HG02943 (cell line): ENCODE measurements around the gene NSUN2.

Source experiments
- ATAC-seq: cut with Tn5 transposase; IDR thresholded peaks from one replicate; pipeline ENCODE4 v1.9.1; 2021; ENCODE audit warnings: mild to moderate bottlenecking, low read depth, moderate library complexity; ENCODE audit not compliant: unreplicated experiment

Gene NSUN2

DNA sequence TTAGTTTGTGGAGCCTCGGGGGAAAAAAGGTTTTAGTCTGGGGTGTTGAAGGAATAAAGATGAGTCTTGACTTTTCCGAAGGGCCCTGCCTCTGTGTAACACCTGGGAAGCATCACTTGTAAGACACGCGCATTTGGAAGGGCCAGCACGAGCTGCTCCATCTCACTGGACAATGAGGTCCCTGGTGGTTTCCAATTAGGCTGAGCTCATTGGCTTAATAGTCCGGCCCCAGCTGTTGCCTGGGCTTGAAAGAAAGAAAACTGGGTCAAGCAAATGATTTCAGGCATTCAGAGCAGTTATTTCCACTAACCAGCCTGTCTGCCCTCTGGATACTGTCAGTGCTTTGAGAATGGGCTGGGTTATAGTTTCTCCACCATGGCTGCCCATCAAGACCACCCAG, 64.5 kb downstream of the NSUN2 start:
- no peak for ATAC-seq

GRCh38 chr5:6567835-6568234, 65.0 kb downstream of the NSUN2 start:
- ATAC-seq, result no peak

DNA sequence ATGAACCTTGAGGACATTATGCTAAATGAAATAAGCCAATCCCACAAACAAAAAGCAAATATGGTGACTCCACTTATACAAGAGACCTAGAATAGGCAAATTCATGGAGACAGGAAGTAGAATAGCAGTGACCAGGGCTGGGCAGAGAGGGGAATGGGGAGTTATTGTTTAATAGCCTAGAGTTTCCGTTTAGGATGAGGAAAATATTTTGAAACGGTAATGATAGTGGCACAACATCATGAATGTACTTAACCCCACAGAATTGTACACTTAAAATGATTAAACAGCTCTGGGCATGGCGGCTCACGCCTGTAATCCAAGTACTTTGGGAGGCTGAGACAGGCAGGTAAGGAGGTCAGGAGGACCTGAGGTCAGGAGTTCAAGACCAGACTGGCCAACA, 65.8 kb downstream of the NSUN2 start:
- no peak for ATAC-seq

GRCh38 chr5:6565492-6565891, 67.4 kb downstream of the NSUN2 start:
- no peak for ATAC-seq

DNA sequence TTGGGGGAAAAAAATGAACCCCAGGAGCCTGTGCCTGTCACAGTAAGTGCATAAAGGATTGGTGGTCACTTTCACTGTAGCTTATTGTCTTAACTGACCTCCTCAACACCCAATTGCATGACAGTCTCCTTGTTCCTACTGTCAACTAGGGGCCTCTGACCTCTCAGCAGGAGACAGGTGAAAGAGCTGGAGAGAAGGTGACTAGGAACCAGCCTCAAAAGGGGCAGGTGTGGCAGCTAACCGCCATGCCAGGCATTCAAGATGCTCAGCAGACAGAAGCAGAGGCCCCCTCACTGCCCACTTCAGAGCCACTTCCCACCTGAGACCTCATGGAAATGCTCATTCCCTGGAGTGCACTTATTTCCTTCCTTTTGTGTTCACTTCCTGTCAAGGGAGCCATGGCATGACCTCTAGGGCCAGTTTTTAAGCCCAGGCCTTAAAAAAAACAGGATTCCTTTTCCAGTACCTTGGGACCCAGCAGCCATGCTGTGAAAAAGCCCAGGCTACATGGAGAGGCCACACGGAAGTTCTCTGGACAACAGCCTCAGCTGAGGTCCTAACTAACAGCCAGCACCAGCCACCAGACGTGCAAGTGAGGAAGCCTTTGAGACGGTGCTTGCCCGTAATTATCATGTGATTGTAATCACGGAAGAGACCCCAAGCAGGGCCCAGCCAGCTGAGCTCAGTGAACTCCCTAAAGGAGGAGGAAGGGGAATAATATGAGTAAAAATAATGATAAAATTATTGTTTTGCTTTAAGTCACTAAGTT, 74.9 kb downstream of the NSUN2 start:
- no peak for ATAC-seq

DNA sequence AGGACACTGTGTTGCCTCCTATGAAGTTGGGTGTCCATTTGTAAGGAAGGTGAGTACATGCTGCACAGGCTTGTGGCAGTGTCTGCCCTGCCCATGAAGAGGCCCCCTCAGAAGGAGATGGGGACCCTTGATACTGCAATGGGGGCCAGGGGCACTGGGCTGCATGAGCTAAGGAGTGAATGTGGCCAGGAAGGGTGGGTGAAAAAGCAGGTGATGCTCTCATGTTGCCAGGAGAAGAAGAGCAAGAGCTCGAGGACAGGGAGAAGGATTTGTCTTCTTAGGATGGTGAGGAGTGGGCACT, 76.1 kb downstream of the NSUN2 start:
- ATAC-seq, result no peak

GRCh38 chr5:6556089-6556801, 76.6 kb downstream of the NSUN2 start:
- no peak for ATAC-seq

DNA sequence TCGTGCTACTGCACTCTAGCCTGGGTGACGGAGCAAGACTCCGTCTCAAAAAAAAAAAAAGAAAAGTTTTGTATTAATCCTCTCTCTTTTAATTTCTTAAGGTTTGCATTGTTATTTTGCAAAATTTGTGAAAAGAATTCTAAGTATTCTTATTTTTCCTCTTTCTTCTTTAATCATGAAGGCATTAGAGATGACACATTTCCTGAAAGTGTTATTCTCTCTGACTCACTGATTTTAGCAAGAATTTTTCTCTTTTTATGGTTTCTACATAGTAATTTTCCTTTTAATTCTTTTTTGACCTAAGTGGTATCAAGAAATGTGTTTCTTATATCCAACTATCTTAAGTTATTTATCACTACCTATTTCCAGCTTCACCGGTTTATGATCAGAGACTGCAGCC, 78.0 kb downstream of the NSUN2 start:
- no peak for ATAC-seq

DNA sequence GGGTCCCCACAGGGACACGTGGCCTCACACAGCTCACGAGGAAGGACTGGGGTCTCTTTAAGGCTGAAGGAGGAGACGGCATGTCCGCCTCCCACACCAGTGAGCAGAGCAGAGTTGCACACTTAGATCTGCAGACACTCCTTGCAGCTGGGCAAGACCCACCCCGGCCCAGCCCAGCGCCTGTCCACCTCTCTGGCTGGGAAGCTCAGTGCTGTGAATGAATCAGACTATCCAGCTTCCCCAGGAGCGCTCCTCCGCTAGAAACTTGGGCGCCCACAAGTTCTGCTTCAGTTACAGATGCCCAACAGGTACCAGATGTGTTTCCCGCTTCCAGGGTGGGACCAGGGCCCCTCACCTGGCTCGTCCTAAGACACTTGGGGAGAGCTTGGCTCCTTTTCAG, 78.9 kb downstream of the NSUN2 start:
- ATAC-seq, result no peak

DNA sequence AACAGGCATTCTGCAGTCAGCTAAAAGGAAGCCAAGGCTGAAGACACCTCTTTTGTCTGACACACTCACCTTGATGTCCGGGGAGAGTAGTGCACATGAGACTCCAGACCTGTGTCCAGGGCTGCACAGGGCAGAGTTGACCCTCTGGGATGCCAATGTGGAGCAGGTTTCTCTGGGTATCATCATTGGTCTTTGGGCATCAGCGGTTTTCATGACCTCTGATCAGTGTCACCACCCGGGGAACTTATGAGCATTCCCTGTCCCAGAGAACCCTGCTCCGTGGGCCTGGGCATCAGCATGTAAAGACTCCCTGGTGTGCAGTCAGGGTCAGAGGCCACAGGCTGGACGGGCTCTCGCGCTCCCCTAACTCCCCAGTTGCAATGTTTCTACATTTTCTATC, 80.2 kb downstream of the NSUN2 start:
- no peak for ATAC-seq

- ATAC-seq, result no peak
These were observed 80.9 kb downstream of the NSUN2 start for GRCh38 chr5:6551955-6552313.

DNA sequence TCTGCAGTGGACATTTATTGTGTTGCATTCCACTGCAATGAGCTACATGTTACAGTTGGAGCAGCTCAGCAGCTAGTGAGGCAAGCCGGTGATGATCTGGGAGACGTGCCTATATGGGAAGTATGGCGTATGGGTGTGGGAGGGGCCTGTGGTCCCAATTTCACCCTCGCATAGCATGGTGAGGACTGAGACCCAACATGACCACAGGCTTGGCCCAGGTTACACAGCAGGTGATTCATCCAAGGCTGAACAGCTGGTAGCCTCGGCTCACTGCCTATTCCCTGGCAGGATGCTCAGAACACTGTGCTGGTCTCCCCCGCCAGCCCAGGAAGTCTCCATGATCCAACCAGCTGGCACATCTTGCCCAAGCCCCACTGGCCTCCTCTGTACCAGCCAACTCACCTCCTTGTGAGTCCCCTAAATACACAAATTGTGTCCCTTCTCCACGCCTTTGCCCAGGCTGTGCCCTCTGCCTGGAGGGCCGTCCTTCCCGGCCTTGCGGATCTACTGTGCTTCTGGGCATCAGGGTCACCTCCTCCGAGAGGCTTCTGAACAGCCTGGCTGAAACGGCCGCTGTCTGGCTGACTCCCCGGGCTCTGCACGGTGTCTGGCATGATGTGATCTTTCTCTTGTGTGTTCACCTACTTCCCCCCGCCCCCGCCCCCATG, 81.4 kb downstream of the NSUN2 start:
- ATAC-seq, result no peak

DNA sequence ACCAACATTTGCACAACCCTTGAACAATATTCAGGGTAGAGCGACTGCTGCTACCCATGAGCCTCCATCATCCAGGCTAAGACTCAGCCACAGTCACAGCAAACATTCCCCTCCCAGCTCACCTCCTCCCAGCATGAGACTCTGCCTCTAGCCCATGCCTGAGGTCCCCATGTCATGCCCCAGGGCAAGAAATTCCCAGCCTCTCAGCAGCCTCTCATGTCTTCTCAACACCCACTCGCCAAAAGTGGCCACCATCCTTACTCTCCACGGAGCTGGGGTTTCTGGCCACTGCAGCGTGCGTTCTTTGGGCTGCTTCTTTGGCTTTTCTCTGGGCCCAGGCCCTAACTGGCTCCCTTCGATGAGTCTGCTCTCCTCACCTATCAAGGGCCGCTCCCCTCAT, 82.2 kb downstream of the NSUN2 start:
- no peak for ATAC-seq
